Stimulated activated effector memory CD8-positive, alpha-beta T cell treated with anti-CD3 and anti-CD28 coated beads, Interleukin-12 subunit alpha, Interleukin-12 subunit beta, amount 100 ng/mL, for 72 hours (primary cell): ENCODE data around the gene ZC3H18.

Experiments
- ATAC-seq: fragments of 150-1000 bp; cut with Tn5 transposase; 2 replicates; pipeline ENCODE4 v1.10.0; 2021
- DNase-seq, 2 donors: peaks; one replicate each; pipeline ENCODE4 v3.0.0; 2021 to 2022; ENCODE audit warnings: low spot score in 2 of 2
- H3K27ac Mint-ChIP-seq: one replicate; pipeline ENCODE4 v1.8.0; 2022; ENCODE audit warnings: mild to moderate bottlenecking, mixed read lengths
- H3K36me3 Mint-ChIP-seq: one replicate; pipeline ENCODE4 v1.8.0; 2022; ENCODE audit warnings: mild to moderate bottlenecking, mixed read lengths
- H3K4me1 Mint-ChIP-seq: one replicate; pipeline ENCODE4 v1.8.0; 2022; ENCODE audit warnings: mixed read lengths
- H3K4me3 Mint-ChIP-seq: one replicate; pipeline ENCODE4 v1.8.0; 2022; ENCODE audit warnings: mild to moderate bottlenecking, mixed read lengths
- H3K9me3 Mint-ChIP-seq: one replicate; pipeline ENCODE4 v1.8.0; 2022; ENCODE audit warnings: mixed read lengths

ZC3H18 gene

GRCh38 chr16:88613911-88614817 is 44.0 kb downstream of the ZC3H18 start:
- Mint-ChIP-seq H3K4me1 (peaks cover 44% of the 10 kb centered on the region), H3K4me3 (no peak overlapping the region), H3K36me3 (peaks cover 80% of the 10 kb centered on the region), H3K27ac (peak overlapping the region; percentile 93), H3K9me3 (no peaks in the 10 kb centered on the region)
- DNase-seq (no peak), ATAC-seq (no peak)

- no peak for ATAC-seq
Measured at GRCh38 chr16:88614818-88615580, 44.8 kb downstream of the ZC3H18 start.

GRCh38 chr16:88616320-88616719 is 46.1 kb downstream of the ZC3H18 start:
- Mint-ChIP-seq H3K9me3 (no peaks in the 10 kb centered on the region), H3K4me1 (peaks cover 60% of the 10 kb centered on the region), H3K4me3 (no peak overlapping the region), H3K27ac (peak overlapping the region; percentile 93), H3K36me3 (peaks cover 78% of the 10 kb centered on the region)
- no peak for DNase-seq
- no peak for ATAC-seq

More at GRCh38 chr16:88614818-88615580, 44.8 kb downstream of the ZC3H18 start:
- peaks cover 53% of the 10 kb centered on the region for H3K4me1 Mint-ChIP-seq
- DNase-seq, result no peak
- H3K9me3 Mint-ChIP-seq, result no peaks in the 10 kb centered on the region
- H3K4me3 Mint-ChIP-seq, result no peak overlapping the region
- H3K27ac Mint-ChIP-seq, result peak overlapping the region; percentile 93
- peaks cover 78% of the 10 kb centered on the region for H3K36me3 Mint-ChIP-seq

- peaks cover 79% of the 10 kb centered on the region for H3K36me3 Mint-ChIP-seq
- H3K4me1 Mint-ChIP-seq, result peaks cover 62% of the 10 kb centered on the region
- H3K27ac Mint-ChIP-seq, result peak overlapping the region; percentile 93
- H3K9me3 Mint-ChIP-seq, result no peaks in the 10 kb centered on the region
- no peak for ATAC-seq
- DNase-seq, result no peak
- H3K4me3 Mint-ChIP-seq, result no peak overlapping the region
Measured at GRCh38 chr16:88616736-88617135, 46.5 kb downstream of the ZC3H18 start.

- DNase-seq (no peak), ATAC-seq (no peak)
- Mint-ChIP-seq H3K9me3 (no peaks in the 10 kb centered on the region), H3K4me1 (peaks cover 69% of the 10 kb centered on the region), H3K36me3 (peaks cover 79% of the 10 kb centered on the region), H3K4me3 (no peak overlapping the region), H3K27ac (peak overlapping the region; percentile 93)
Measured at GRCh38 chr16:88617268-88618031, 47.2 kb downstream of the ZC3H18 start.

- H3K36me3 Mint-ChIP-seq, result peaks cover 78% of the 10 kb centered on the region
- peak overlapping the region; percentile 61 for H3K4me3 Mint-ChIP-seq
- H3K27ac Mint-ChIP-seq, result peak overlapping the region; percentile 93
- H3K9me3 Mint-ChIP-seq, result no peaks in the 10 kb centered on the region
- DNase-seq (no peak), ATAC-seq (no peak)
- H3K4me1 Mint-ChIP-seq, result peaks cover 74% of the 10 kb centered on the region
Measured at GRCh38 chr16:88618182-88618955, 48.2 kb downstream of the ZC3H18 start.

GRCh38 chr16:88618956-88619667 is 48.9 kb downstream of the ZC3H18 start:
- peak overlapping the region; percentile 61 for H3K4me3 Mint-ChIP-seq
- peak overlapping the region; percentile 93 for H3K27ac Mint-ChIP-seq
- no peaks in the 10 kb centered on the region for H3K9me3 Mint-ChIP-seq
- H3K4me1 Mint-ChIP-seq, result peaks cover 70% of the 10 kb centered on the region
- peaks cover 79% of the 10 kb centered on the region for H3K36me3 Mint-ChIP-seq
- DNase-seq, result no peak
- no peak for ATAC-seq

- H3K4me1 Mint-ChIP-seq, result peaks cover 66% of the 10 kb centered on the region
- H3K36me3 Mint-ChIP-seq, result peaks cover 87% of the 10 kb centered on the region
- no peaks in the 10 kb centered on the region for H3K9me3 Mint-ChIP-seq
- H3K27ac Mint-ChIP-seq, result peak overlapping the region; percentile 93
- ATAC-seq, result peak; percentile 93
- DNase-seq, result peak; percentile 49 to 83
- H3K4me3 Mint-ChIP-seq, result peak overlapping the region; percentile 61
Measured at GRCh38 chr16:88619859-88620815, 49.9 kb downstream of the ZC3H18 start.

GRCh38 chr16:88622125-88622524 is 51.9 kb downstream of the ZC3H18 start:
- Mint-ChIP-seq H3K27ac (peak overlapping the region; percentile 93), H3K4me3 (no peak overlapping the region), H3K4me1 (peaks cover 62% of the 10 kb centered on the region), H3K36me3 (peaks cover 93% of the 10 kb centered on the region), H3K9me3 (no peaks in the 10 kb centered on the region)
- ATAC-seq (no peak), DNase-seq (no peak)

GRCh38 chr16:88622866-88623265 is 52.7 kb downstream of the ZC3H18 start:
- Mint-ChIP-seq H3K27ac (peak overlapping the region; percentile 93), H3K36me3 (peaks cover 93% of the 10 kb centered on the region), H3K4me1 (peaks cover 59% of the 10 kb centered on the region), H3K9me3 (no peaks in the 10 kb centered on the region), H3K4me3 (no peak overlapping the region)
- no peak for DNase-seq
- no peak for ATAC-seq

GRCh38 chr16:88623858-88624257 is 53.7 kb downstream of the ZC3H18 start:
- Mint-ChIP-seq H3K36me3 (peaks cover 95% of the 10 kb centered on the region), H3K4me1 (peaks cover 49% of the 10 kb centered on the region), H3K27ac (peak overlapping the region; percentile 93), H3K9me3 (no peaks in the 10 kb centered on the region), H3K4me3 (no peak overlapping the region)
- DNase-seq (no peak), ATAC-seq (no peak)

- H3K27ac Mint-ChIP-seq, result peak overlapping the region; percentile 93
Measured at GRCh38 chr16:88624481-88624880, 54.3 kb downstream of the ZC3H18 start.

GRCh38 chr16:88624977-88625576 is 54.9 kb downstream of the ZC3H18 start:
- ATAC-seq (peak; percentile 74), DNase-seq (no peak)
- Mint-ChIP-seq H3K4me3 (no peak overlapping the region), H3K27ac (peak overlapping the region; percentile 56), H3K9me3 (no peaks in the 10 kb centered on the region), H3K36me3 (peaks cover 98% of the 10 kb centered on the region), H3K4me1 (peaks cover 37% of the 10 kb centered on the region)

More at GRCh38 chr16:88624481-88624880, 54.3 kb downstream of the ZC3H18 start:
- H3K4me1 Mint-ChIP-seq, result peaks cover 42% of the 10 kb centered on the region
- H3K9me3 Mint-ChIP-seq, result no peaks in the 10 kb centered on the region
- DNase-seq, result no peak
- H3K4me3 Mint-ChIP-seq, result no peak overlapping the region
- no peak for ATAC-seq
- H3K36me3 Mint-ChIP-seq, result peaks cover 97% of the 10 kb centered on the region
